HG03342 (cell line): Measurements from ENCODE around the gene TIGAR.

Experiments used
- ATAC-seq: cut with Tn5 transposase; IDR thresholded peaks from one replicate; pipeline ENCODE4 v1.9.1; 2021; ENCODE audit warnings: mild to moderate bottlenecking, moderate library complexity; ENCODE audit not compliant: unreplicated experiment

TIGAR gene, protein sequence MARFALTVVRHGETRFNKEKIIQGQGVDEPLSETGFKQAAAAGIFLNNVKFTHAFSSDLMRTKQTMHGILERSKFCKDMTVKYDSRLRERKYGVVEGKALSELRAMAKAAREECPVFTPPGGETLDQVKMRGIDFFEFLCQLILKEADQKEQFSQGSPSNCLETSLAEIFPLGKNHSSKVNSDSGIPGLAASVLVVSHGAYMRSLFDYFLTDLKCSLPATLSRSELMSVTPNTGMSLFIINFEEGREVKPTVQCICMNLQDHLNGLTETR

DNA sequence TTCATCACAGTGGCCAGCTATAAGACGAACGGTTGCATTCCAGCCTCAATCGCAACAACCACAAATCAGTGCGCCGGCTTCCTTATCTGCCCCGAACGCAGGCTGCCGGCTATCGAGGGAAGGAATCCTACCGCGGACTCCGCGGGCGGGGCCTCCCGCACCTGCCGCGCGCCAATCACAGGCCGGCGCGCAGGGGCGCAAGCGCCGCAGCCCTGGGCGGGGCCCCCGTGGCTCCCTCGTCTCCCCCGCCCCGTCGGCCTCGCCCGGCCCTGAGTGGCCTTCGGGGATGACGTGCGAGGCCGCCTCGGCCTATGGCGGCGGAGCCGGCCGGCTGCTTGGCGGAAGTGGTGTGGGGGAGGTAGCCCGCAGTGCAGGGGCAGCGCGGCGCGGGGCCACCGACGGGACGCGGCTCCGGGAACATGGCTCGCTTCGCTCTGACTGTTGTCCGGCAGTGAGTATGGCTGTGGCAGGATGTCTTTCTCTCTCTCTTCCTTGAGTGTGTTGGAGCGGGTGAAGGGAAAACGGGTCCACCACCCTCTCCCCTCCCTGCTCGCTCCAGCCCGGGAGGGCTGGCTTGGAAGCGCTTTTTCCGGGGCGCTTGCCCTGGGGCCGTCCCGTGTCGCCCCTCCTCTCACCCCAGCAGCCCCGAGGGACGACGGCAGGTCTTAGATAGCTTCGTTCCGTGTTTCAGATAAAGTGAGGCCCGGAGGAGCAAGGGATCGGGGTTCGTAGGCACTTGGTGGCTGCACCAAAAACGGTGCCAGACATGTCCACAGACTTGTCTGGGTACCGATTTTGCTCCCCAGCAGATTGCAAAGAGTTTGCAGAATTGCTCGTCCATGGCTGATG lies at the start of gene TIGAR:
TSS of gene TIGAR (plus strand) at position 361 of the 849 bp plus-strand sequence. CDS start at position 420, 59 bp downstream.
- peak; percentile 95 for ATAC-seq

DNA sequence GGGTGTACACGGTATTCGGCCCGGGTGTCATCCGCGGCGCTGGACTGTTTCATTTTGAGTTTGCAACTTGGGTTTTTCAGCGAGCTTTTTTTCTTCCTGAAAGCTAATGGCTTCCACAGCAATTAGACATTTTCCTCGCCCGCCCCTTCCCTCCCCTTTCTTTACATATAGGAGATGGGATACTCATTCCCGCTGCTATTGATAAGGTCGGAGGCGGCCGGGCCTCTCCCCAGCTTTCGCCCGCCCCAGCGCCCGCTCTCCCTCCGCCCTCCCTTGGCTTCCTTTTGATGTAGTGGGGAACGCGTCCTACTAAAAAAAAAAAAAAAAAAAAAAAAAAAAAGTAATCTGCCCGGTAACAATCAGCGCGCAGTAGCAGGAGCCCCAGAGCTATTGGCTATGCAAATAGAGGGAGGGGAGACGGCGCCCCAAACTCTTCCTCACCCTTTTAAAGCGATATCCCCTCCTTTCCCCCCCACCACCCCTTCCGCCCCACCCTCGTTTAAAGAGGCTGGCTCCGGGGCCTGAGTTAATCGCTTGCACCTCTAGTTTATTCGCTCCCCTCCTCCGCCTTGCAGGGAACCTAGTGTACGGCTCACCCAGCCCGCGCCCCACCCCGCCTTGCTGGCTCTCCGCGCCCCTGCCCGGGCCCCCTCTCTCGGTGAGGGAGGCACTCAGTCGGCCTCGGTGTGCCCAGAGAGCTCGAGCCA lies 49.1 kb upstream of the TIGAR start:
- peak; percentile 45 for ATAC-seq

DNA sequence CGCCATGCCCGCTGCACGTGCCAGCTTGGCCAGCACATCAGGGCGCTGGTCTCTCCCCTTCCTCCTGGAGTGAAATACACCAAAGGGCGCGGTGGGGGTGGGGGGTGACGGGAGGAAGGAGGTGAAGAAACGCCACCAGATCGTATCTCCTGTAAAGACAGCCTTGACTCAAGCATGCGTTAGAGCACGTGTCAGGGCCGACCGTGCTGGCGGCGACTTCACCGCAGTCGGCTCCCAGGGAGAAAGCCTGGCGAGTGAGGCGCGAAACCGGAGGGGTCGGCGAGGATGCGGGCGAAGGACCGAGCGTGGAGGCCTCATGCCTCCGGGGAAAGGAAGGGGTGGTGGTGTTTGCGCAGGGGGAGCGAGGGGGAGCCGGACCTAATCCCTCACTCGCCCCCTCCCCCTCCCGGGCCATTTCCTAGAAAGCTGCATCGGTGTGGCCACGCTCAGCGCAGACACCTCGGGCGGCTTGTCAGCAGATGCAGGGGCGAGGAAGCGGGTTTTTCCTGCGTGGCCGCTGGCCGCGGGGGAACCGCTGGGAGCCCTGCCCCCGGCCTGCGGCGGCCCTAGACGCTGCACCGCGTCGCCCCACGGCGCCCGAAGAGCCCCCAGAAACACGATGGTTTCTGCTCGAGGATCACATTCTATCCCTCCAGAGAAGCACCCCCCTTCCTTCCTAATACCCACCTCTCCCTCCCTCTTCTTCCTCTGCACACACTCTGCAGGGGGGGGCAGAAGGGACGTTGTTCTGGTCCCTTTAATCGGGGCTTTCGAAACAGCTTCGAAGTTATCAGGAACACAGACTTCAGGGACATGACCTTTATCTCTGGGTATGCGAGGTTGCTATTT lies 48.4 kb upstream of the TIGAR start:
- peak; percentile 8 for ATAC-seq

DNA sequence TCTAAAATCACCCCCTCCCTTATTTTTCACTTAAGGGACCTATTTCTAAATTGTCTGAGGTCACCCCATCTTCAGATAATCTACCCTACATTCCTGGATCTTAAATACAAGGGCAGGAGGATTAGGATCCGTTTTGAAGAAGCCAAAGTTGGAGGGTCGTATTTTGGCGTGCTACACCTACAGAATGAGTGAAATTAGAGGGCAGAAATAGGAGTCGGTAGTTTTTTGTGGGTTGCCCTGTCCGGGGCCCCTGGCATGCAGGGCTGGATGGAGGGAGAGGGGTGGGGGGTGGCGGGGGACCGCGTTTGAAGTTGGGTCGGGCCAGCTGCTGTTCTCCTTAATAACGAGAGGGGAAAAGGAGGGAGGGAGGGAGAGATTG lies 47.8 kb upstream of the TIGAR start:
- ATAC-seq: no peak

DNA sequence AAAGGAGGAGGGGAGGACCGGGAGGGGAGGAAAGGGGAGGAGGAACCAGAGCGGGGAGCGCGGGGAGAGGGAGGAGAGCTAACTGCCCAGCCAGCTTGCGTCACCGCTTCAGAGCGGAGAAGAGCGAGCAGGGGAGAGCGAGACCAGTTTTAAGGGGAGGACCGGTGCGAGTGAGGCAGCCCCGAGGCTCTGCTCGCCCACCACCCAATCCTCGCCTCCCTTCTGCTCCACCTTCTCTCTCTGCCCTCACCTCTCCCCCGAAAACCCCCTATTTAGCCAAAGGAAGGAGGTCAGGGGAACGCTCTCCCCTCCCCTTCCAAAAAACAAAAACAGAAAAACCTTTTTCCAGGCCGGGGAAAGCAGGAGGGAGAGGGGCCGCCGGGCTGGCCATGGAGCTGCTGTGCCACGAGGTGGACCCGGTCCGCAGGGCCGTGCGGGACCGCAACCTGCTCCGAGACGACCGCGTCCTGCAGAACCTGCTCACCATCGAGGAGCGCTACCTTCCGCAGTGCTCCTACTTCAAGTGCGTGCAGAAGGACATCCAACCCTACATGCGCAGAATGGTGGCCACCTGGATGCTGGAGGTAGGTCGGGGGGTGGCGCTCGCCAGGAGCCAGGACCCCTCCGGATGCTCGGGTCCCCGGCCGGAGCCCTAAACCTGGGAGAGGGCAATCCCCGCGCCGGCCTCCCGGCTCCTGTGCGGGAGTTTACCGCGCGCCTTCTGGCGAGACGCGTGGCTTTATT lies 47.2 kb upstream of the TIGAR start, which contains the start of gene CCND2:
TSS of gene CCND2 (plus strand) at position 111 of the 744 bp plus-strand sequence. CDS start at position 390, 279 bp downstream.
- ATAC-seq: no peak

DNA sequence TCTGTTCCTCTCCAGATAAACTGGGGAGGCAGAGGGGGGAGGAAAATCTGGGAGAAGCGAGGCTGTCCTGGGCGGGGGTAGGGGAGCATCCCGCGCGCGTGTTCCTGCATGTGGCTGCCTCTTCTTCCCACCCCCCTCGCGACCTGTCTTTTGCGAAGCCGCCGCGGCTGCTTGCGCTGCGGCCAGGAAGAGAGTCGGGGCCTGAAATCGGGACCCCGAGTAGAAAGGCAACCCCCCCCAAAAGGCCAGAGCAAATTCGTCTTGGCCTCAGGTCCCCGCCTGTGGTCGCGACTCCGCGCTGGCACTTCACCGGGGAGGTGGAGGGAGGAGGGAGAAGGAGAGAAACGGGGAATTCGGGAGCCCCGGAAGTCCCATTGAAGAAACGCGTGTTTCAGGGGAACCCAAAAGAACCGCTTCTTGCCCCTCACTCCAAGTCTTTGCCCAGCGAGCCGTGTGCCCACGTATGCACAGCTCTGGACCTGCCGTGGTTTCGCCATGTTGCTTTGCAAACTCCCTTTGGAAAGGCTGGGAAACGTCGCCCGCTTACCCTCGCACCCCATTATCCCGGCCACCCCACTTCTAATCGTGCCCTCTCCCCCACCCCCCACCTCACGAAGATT lies 46.5 kb upstream of the TIGAR start:
- no peak for ATAC-seq

DNA sequence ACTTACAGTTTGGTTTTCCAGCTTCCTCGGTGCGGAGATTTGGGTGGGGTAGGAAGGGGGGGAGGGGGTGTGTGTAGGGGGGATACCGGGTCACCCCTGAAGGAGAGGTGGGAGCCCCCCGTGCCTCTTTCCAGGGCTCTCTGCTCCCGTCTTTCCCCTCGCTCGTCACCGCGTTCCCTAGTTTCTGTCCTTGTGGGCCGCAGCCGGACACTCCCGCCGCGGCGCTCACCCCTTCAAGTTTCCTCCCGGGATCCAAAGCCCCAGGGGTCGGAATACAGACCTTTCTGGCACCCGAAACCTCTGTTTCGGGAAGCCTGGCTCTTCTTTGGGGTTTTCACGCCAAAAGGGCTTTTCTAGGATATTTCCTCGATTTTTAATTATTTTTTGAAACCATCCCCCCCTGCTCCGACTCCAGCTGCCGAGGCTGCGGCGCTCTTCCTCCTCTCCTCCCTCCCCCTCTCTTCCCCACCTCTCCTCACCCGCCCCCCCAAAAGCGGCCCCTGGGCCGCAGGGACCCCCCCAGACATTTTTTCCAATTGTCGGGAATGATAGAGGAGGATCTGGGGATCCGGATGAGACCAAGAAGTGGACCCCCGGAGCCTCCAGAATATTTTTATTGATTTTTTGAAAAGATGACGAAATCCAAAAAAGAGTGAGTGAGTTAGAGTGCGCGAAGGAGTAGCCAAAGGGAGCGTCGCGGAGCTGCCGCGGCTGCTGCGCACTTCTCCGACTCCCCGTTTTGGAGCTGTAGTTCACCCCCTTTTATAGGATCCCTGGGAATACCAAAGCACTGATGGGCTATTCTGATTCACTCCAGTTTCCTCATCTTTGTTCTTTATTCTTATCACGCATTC lies 45.8 kb upstream of the TIGAR start:
- no peak for ATAC-seq

DNA sequence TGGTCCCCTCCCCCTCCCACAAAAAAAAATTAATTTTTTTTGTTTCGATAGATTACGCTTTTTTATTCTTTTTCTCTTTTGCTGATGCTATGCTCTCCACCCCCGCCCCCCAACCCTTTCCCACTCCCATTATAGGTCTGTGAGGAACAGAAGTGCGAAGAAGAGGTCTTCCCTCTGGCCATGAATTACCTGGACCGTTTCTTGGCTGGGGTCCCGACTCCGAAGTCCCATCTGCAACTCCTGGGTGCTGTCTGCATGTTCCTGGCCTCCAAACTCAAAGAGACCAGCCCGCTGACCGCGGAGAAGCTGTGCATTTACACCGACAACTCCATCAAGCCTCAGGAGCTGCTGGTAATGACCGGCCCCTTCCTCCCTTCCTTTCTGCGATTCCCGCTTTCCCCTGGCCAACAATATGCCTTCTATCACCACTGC lies 45.1 kb upstream of the TIGAR start:
- no peak for ATAC-seq

DNA sequence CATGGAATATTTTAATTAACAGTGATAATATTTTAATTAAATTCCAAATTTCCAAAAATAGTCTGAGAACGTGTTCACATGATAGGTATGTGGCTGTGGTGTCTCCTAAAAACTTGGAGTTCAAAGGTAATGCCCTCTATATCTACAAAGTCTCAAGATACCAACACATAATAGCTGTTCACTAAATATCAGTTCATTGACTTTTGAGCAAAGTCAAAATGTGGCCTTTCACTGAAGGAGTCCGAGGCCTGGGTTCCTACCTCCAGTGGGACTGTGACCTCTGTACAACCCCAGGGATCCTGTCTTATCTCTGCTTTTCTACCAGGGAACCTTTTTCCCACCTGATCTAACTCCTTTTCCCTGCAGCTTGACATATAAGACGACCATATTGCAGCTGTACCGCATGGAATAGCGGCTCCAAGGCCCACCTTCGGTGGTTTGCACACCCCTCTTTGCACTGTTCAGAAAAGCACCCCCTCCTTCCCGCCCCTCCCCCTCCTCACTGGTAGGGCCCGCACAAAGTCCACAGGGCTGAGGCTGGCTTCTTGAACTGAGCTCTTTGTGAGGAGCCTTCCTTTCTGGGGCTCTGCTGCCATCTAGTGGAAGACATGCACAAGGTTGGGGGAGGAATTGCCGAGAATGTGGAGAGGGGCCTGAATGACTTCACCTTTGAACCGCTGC lies 44.3 kb upstream of the TIGAR start:
- ATAC-seq: no peak

DNA sequence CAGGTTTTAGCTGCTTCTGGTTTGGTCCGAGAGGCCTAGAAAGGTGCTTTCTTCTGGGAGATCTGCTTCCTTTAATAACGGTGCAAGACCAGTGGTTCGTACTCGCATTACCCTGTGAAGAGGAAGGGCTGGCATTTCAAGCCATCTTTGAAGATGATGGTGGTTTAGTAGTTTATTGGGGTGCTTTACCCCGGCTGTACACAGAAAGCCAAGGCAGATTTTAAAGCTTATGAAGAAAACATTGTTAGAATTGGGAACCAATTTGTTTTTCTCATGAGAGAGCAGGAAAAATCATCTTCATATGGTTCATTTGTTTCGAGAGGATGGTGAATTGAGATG lies 43.8 kb upstream of the TIGAR start:
- ATAC-seq: no peak

DNA sequence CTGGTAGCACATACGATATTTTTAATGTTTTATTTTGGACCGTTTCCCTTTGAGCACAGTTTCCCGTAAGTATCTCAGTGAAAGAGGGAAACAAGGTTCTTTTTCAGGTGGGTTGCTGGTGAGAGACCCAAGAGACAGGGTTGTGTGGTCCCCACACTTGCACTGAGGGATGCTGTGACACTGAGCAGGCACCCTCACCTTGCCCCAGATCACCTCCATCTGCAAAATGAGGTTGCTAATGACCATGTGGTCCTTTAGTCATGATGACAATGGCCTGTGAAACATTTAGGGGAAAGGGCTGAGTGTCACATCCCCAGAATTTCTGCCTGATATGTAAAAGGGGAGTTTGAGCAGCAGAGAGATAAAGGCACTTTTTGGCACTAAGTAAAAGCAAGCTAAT lies 43.2 kb upstream of the TIGAR start:
- no peak for ATAC-seq

DNA sequence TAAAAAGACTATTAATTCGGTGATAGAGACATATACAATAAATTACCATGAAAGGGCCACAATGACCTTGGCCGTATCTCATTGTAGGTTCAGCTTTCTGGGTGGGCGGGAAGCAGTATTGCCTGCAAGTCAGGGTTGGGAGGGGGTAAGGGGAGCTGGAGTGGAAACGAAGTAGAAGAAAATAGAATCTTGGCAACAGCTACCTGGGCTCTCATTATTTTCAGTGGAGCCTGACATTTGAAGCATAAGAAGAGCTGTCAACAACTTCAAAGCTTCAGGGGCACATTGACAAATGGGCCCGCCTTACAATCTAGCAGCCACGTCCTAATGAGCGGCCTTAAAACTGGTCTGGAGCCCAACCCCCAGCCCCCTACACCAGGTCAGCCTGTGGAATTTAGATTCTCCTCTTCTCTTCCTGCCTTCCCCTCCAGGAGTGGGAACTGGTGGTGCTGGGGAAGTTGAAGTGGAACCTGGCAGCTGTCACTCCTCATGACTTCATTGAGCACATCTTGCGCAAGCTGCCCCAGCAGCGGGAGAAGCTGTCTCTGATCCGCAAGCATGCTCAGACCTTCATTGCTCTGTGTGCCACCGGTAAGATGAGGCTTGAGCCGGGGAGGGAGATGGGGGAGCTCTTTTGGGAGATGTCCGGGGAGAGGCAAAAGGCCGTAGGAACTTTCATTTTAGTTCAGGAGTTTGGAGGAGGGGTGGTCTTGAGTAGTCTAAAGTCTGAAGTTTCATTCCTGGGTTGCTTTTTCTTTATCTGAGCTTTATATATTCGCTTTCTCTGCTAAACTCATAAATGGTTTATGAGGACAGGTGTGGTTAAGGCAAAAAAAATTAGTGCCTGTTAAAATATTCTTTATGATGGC lies 42.5 kb upstream of the TIGAR start:
- no peak for ATAC-seq

DNA sequence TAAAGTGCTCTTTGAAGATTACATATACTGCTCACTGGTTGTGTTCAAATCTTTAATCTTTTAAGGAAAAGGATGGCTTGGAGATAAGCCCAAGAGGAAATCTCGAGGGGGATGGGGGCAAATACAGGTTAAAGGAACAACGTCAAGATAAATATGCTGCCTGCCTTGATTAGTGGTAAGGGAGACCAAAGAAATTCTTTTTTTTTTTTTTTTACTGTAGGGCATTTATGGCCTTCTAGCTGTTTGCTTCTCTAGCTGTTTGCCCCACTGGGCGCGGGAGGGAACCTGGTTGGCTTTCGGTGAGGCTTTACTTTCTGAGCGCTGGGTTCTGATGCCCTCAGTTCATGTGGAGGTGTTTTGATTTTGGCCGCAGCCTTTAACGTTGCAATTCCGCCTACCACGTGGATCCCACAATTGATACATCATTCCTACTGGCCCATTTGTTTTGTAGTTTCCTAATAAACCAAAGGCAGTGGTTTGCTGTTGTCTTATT lies 41.8 kb upstream of the TIGAR start:
- no peak for ATAC-seq

DNA sequence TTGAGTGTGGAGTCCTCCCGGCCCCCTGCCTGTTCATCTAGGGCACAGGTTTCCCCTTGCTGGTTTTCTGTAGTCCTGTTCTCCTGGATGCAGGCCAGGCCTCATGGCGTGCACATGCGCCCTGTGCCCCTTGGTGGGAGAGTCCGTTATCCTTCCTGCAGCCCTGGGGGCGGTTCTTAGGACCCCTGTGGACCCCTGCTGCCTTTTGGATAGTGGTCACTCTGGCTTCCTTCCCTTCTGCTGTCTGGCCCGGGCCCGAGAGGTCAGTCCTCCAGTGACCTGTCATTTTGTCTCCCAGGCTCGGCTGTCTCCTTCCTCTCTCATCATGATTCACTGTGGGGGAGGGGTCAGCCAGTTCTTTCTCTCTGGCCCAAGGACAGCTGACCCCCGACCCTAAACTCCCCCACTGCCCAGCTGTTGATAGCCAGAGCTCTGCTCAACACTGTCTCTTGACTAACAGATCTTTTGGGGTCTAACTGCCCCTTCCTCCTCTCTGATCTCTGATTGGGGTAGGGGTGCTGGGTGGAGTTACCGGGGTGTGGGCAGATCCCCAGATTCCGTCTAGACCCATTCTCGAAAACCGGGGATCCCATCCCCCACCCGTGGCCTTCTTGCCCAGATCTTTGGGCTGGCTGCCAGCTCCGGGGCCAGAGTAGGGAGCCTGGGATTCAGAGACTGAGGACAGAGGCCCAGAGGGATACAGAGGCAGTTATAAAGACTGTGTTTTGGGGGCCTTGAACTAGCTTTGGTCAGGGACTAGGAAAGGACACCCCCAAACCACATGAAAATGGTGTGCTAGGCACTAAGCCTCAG lies 40.5 kb upstream of the TIGAR start:
- no peak for ATAC-seq

DNA sequence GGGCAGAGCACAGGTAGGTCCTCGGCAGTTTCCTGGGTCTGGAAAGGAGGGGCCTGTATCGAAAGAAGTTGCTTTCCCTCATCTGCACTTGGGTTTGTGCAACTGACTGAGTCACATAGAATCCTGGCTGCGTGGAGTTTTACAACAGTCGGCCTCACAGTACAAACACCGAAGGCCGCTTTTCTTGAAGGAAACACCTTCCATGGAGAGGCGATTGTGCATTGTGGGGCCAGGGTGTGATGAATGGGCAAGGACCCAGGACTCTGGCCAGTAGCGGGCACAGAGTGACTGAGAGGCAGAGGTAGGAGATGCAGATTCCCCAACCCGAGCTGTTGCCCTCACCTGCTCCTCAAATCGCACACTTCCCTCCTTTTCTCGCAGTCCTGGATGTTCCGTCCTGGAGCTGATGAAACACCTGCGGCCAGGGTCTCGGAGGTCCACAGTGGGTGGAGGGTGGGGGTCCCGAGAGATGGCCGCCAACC lies 39.8 kb upstream of the TIGAR start:
- ATAC-seq: no peak
